WTC11 (cell line): Measurements from ENCODE around the gene RGS21. TPM values are rescaled to one million over a fixed set of nuclear protein-coding genes. Genes with fewer than 3 reads are reported as not detected.

ENCODE experiments used
- ATAC-seq: fragments of 200-7000 bp; cut with Tn5 transposase; 2 replicates; pipeline ENCODE4 v1.10.0; 2021; ENCODE audit warnings: mild to moderate bottlenecking, moderate library complexity
- CTCF ChIA-PET: fragments of 300-600 bp; sonication (Branson Sonifier 250); formaldehyde crosslinking; loops from one replicate; lab custom pipeline; 2021; ENCODE audit warnings: antibody characterized with exemption; lab: Charles Lee
- POLR2A ChIA-PET: fragments of 350-600 bp; sonication (Branson Sonifier 250); formaldehyde crosslinking; loops from one replicate; lab custom pipeline; 2021; ENCODE audit warnings: antibody characterized with exemption; lab: Charles Lee
- DNase-seq: peaks from one replicate; pipeline ENCODE4 v3.0.0; 2021; ENCODE audit warnings: low spot score
- H3K27ac Mint-ChIP-seq: 2 replicates; pipeline ENCODE4 v1.8.0; 2021; ENCODE audit warnings: mixed read lengths
- H3K27me3 Mint-ChIP-seq: 2 replicates; pipeline ENCODE4 v1.8.0; 2021; ENCODE audit warnings: low read depth, mild to moderate bottlenecking, moderate library complexity, mixed read lengths
- H3K36me3 Mint-ChIP-seq: 2 replicates; pipeline ENCODE4 v1.8.0; 2021; ENCODE audit warnings: mixed read lengths
- H3K4me1 Mint-ChIP-seq: 2 replicates; pipeline ENCODE4 v1.8.0; 2022; ENCODE audit warnings: mixed read lengths
- H3K4me3 Mint-ChIP-seq: 2 replicates; pipeline ENCODE4 v1.8.0; 2021; ENCODE audit warnings: mild to moderate bottlenecking, moderate library complexity, mixed read lengths
- H3K9me3 Mint-ChIP-seq: 2 replicates; pipeline ENCODE4 v1.8.0; 2021; ENCODE audit warnings: mixed read lengths
- ARID4B ChIP-seq: sonication (generic); formaldehyde crosslinking; IDR thresholded peaks from 2 replicates; pipeline ENCODE4 v1.8.0; 2023; ENCODE audit warnings: missing genetic modification reagents, mild to moderate bottlenecking, borderline replicate concordance
- CREB1 ChIP-seq: sonication (generic); formaldehyde crosslinking; IDR thresholded peaks from 2 replicates; pipeline ENCODE4 v1.8.0; 2023; ENCODE audit warnings: mild to moderate bottlenecking, missing genetic modification reagents
- CTCF ChIP-seq: fragments of 200-600 bp; IDR thresholded peaks from 2 replicates; pipeline ENCODE4 v1.8.0; 2022; ENCODE audit warnings: antibody characterized with exemption
- ETV6 ChIP-seq: sonication (generic); formaldehyde crosslinking; IDR thresholded peaks from 2 replicates; pipeline ENCODE4 v1.8.1; 2022; ENCODE audit warnings: mild to moderate bottlenecking, missing genetic modification reagents
- HMGXB4 ChIP-seq: sonication (generic); formaldehyde crosslinking; IDR thresholded peaks from 2 replicates; pipeline ENCODE4 v1.8.1; 2023; ENCODE audit warnings: mild to moderate bottlenecking, moderate library complexity, missing genetic modification reagents
- IRF2 ChIP-seq: sonication (generic); formaldehyde crosslinking; IDR thresholded peaks from 2 replicates; pipeline ENCODE4 v1.8.0; 2022; ENCODE audit warnings: low read depth, missing genetic modification reagents, borderline replicate concordance
- NR2C2 ChIP-seq: sonication (generic); formaldehyde crosslinking; IDR thresholded peaks from 2 replicates; pipeline ENCODE4 v1.8.0; 2022; ENCODE audit warnings: mild to moderate bottlenecking, missing genetic modification reagents
- NR3C1 ChIP-seq: sonication (generic); formaldehyde crosslinking; conservative IDR thresholded peaks from 2 replicates; pipeline ENCODE4 v1.8.1; 2023; ENCODE audit warnings: low read depth, mild to moderate bottlenecking, missing genetic modification reagents
- PRRX2 ChIP-seq: fragments of 250-450 bp; sonication (Bioruptor Pico); IDR thresholded peaks from 2 replicates; pipeline ENCODE4 v1.8.0; 2021; ENCODE audit warnings: mild to moderate bottlenecking
- RELA ChIP-seq: sonication (generic); formaldehyde crosslinking; IDR thresholded peaks from 2 replicates; pipeline ENCODE4 v1.8.1; 2022; ENCODE audit warnings: missing genetic modification reagents, mild to moderate bottlenecking, borderline replicate concordance
- USF1 ChIP-seq: sonication (generic); formaldehyde crosslinking; IDR thresholded peaks from 2 replicates; pipeline ENCODE4 v1.8.0; 2022; ENCODE audit warnings: mild to moderate bottlenecking, missing genetic modification reagents
- ZBTB21 ChIP-seq: sonication (generic); formaldehyde crosslinking; IDR thresholded peaks from 2 replicates; pipeline ENCODE4 v1.8.1; 2023; ENCODE audit warnings: mild to moderate bottlenecking, missing genetic modification reagents, borderline replicate concordance
- ZNF317 ChIP-seq: sonication (generic); formaldehyde crosslinking; IDR thresholded peaks from 2 replicates; pipeline ENCODE4 v1.8.1; 2023; ENCODE audit warnings: low read depth, mild to moderate bottlenecking, moderate library complexity, missing genetic modification reagents, borderline replicate concordance
- ZNF396 ChIP-seq: fragments of 250-450 bp; sonication (Bioruptor Pico); IDR thresholded peaks from 2 replicates; pipeline ENCODE4 v1.8.0; 2021; ENCODE audit warnings: mild to moderate bottlenecking, moderate library complexity, borderline replicate concordance
- ZNF416 ChIP-seq: fragments of 250-450 bp; sonication (Bioruptor Pico); IDR thresholded peaks from 2 replicates; pipeline ENCODE4 v1.9.0; 2021; ENCODE audit warnings: mild to moderate bottlenecking, inconsistent platforms
- ZSCAN18 ChIP-seq: fragments of 250-450 bp; sonication (Bioruptor Pico); IDR thresholded peaks from 2 replicates; pipeline ENCODE4 v2.1.2; 2022; ENCODE audit warnings: mild to moderate bottlenecking, moderate library complexity
- total RNA-seq: library from RNA; stranded (reverse); gene quantifications from 3 replicates; pipeline ENCODE4 v1.2.3, GENCODE V29; 2021

RGS21 gene
- total RNA-seq, 1 experiment from 2014 or later: not detected

- DNase-seq: no peak
- peak; percentile 68 for ATAC-seq
- Mint-ChIP-seq H3K4me3 (no peak overlapping the region), H3K36me3 (0 out of 2 replicates have a peak, but pooled peaks cover 2% of the 10 kb centered on the region), H3K9me3 (peaks cover 5% of the 10 kb centered on the region; the same call in 1 of the 2 replicates), H3K27ac (no peak overlapping the region), H3K4me1 (peaks cover 12% of the 10 kb centered on the region), H3K27me3 (no peaks in the 10 kb centered on the region)
- no peak for TF ChIP-seq CREB1 (CRISPR knock-in tag)
- TF ChIP-seq NR2C2: no peak
- no peak for TF ChIP-seq USF1 (CRISPR knock-in tag)
- TF ChIP-seq ZNF317 (CRISPR knock-in tag): no peak
- TF ChIP-seq CTCF: no peak
- no peak for TF ChIP-seq HMGXB4 (CRISPR knock-in tag)
- TF ChIP-seq ARID4B (CRISPR knock-in tag): no peak
- no peak for TF ChIP-seq IRF2
- no peak for TF ChIP-seq RELA (CRISPR knock-in tag)
- no peak for TF ChIP-seq PRRX2 (CRISPR knock-in tag)
- no peak for TF ChIP-seq ETV6 (CRISPR knock-in tag)
- TF ChIP-seq ZNF396 (CRISPR knock-in tag): no peak
- ChIA-PET CTCF (interaction anchor here (1.0 kb wide), 1 partner anchor 8 kb away, joined by 3 read pairs; no protein-coding TSS in a partner anchor), POLR2A (no interaction called here)
These were observed 66.0 kb downstream of the RGS21 start for GRCh38 chr1:192382758-192383157.

GRCh38 chr1:192386051-192386650 lies 69.4 kb downstream of the RGS21 start:
- H3K27me3 Mint-ChIP-seq: no peaks in the 10 kb centered on the region
- 0 out of 2 replicates have a peak, but pooled peaks cover 2% of the 10 kb centered on the region for H3K36me3 Mint-ChIP-seq
- no peak for DNase-seq
- TF ChIP-seq ZNF416 (CRISPR knock-in tag) (no peak), ZSCAN18 (CRISPR knock-in tag) (no peak), NR3C1 (CRISPR knock-in tag) (no peak), ZBTB21 (CRISPR knock-in tag) (no peak)
- TF ChIP-seq, all 79 proteins: peak for 0
- H3K27ac Mint-ChIP-seq: 0 out of 2 replicates have a peak overlapping the region, but pooled peaks have one; percentile 61
- no peaks in the 10 kb centered on the region for H3K4me1 Mint-ChIP-seq
- no peak overlapping the region for H3K4me3 Mint-ChIP-seq
- ATAC-seq: no peak
- CTCF ChIA-PET: no interaction called here
- peaks cover 5% of the 10 kb centered on the region; the same call in 1 of the 2 replicates for H3K9me3 Mint-ChIP-seq
- POLR2A ChIA-PET: no interaction called here
